ENCODE measurements around the gene C19orf12.

Gene C19orf12

GRCh38 chr19:29714953-29715700, at the start of gene C19orf12:
Gene C19orf12, minus strand, starts transcription at chr19:29715261. Its CDS starts 6,848 bp downstream, at chr19:29708413.
- peak within 1 kb of the TSS; percentile 80 for H3K4me3 ChIP-seq (ENCODE audit: low read length)
- TF ChIP-seq CTCF (conservative IDR thresholded peaks at IDR 0.05; ENCODE audit: low read depth, low read length): no peak
- no peak for DNase-seq (ENCODE audit: low read depth)

- no peak for TF ChIP-seq CTCF (conservative IDR thresholded peaks at IDR 0.05; ENCODE audit: low read depth, low read length)
- no peak overlapping the region for H3K4me3 ChIP-seq (ENCODE audit: low read length)
- DNase-seq (ENCODE audit: low read depth): no peak
Measured at GRCh38 chr19:29764361-29764760, 49.3 kb upstream of the C19orf12 start.

- no peak for TF ChIP-seq CTCF (conservative IDR thresholded peaks at IDR 0.05; ENCODE audit: low read depth, low read length)
- no peak for DNase-seq (ENCODE audit: low read depth)
- no peak overlapping the region for H3K4me3 ChIP-seq (ENCODE audit: low read length)
Measured at GRCh38 chr19:29763196-29763595, 48.1 kb upstream of the C19orf12 start.

GRCh38 chr19:29761575-29762232, 46.6 kb upstream of the C19orf12 start:
- no peak for TF ChIP-seq CTCF (conservative IDR thresholded peaks at IDR 0.05; ENCODE audit: low read depth, low read length)
- H3K4me3 ChIP-seq (ENCODE audit: low read length): no peak overlapping the region
- no peak for DNase-seq (ENCODE audit: low read depth)

GRCh38 chr19:29760752-29761502, 45.9 kb upstream of the C19orf12 start:
- no peak overlapping the region for H3K4me3 ChIP-seq (ENCODE audit: low read length)
- no peak for DNase-seq (ENCODE audit: low read depth)
- no peak for TF ChIP-seq CTCF (conservative IDR thresholded peaks at IDR 0.05; ENCODE audit: low read depth, low read length)

GRCh38 chr19:29759359-29759758, 44.3 kb upstream of the C19orf12 start:
- DNase-seq (ENCODE audit: low read depth): no peak
- no peak for TF ChIP-seq CTCF (conservative IDR thresholded peaks at IDR 0.05; ENCODE audit: low read depth, low read length)
- no peak overlapping the region for H3K4me3 ChIP-seq (ENCODE audit: low read length)

All from retinal pigment epithelial cell (primary cell).